Endothelial cell of umbilical vein (primary cell): ENCODE results near the gene RBM20.

Source experiments
- EZH2 ChIP-seq: IDR thresholded peaks from 2 replicates; pipeline ENCODE4 v1.6.1; 2012; ENCODE audit warnings: borderline replicate concordance, low read depth, mild to moderate bottlenecking, moderate library complexity, low read length, inconsistent platforms; ENCODE audit not compliant: severe bottlenecking
- FOS ChIP-seq: IDR thresholded peaks from 2 replicates; pipeline ENCODE4 v1.6.1; 2011; ENCODE audit warnings: mild to moderate bottlenecking, low read length, moderate library complexity, borderline replicate concordance; ENCODE audit not compliant: insufficient read depth
- GATA2 ChIP-seq: IDR thresholded peaks from 2 replicates; pipeline ENCODE4 v1.7.0; 2011; ENCODE audit warnings: low read depth, mild to moderate bottlenecking, moderate library complexity, mixed read lengths, low read length; ENCODE audit not compliant: insufficient read length, insufficient read depth
- JUN ChIP-seq: IDR thresholded peaks from 2 replicates; pipeline ENCODE4 v1.6.1; 2011; ENCODE audit warnings: borderline replicate concordance, low read depth; ENCODE audit not compliant: insufficient read length, insufficient read depth
- MYC ChIP-seq: IDR thresholded peaks from one replicate; pipeline ENCODE4 v1.6.1; 2011; ENCODE audit warnings: mild to moderate bottlenecking, low read depth, low read length
- POLR2A ChIP-seq: IDR thresholded peaks from 2 replicates; pipeline ENCODE4 v1.6.1; 2012; ENCODE audit warnings: low read depth, mild to moderate bottlenecking, control low read depth, low read length
- POLR2AphosphoS5 ChIP-seq: IDR thresholded peaks from 2 replicates; pipeline ENCODE4 v1.6.1; 2012; ENCODE audit warnings: low read depth, mild to moderate bottlenecking, control low read depth, low read length, moderate library complexity; ENCODE audit not compliant: insufficient read depth
- TF ChIP-seq, protein P1 (sequence below), 2 donors: IDR thresholded peaks; 1 replicate in 1 of 2; 2 replicates in 1 of 2; pipeline ENCODE4 v1.5.1; 2011; ENCODE audit warnings: low read length in 2 of 2, mild to moderate bottlenecking in 2 of 2, moderate library complexity in 2 of 2, control low read depth in 1 of 2, inconsistent platforms in 1 of 2, low read depth in 1 of 2; ENCODE audit not compliant: insufficient read depth in 1 of 2; ENCODE audit errors: extremely low read depth in 1 of 2

GRCh38 chr10:110820321-110820814, 176.2 kb downstream of the RBM20 start:
- TF ChIP-seq, protein P1, sequence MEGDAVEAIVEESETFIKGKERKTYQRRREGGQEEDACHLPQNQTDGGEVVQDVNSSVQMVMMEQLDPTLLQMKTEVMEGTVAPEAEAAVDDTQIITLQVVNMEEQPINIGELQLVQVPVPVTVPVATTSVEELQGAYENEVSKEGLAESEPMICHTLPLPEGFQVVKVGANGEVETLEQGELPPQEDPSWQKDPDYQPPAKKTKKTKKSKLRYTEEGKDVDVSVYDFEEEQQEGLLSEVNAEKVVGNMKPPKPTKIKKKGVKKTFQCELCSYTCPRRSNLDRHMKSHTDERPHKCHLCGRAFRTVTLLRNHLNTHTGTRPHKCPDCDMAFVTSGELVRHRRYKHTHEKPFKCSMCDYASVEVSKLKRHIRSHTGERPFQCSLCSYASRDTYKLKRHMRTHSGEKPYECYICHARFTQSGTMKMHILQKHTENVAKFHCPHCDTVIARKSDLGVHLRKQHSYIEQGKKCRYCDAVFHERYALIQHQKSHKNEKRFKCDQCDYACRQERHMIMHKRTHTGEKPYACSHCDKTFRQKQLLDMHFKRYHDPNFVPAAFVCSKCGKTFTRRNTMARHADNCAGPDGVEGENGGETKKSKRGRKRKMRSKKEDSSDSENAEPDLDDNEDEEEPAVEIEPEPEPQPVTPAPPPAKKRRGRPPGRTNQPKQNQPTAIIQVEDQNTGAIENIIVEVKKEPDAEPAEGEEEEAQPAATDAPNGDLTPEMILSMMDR (IDR thresholded peaks at IDR 0.05; ENCODE audit: extremely low read depth in 1 of 2, insufficient read depth in 1 of 2, low read depth in 1 of 2, low read length in 2 of 2), result no peak
- TF ChIP-seq POLR2A (no peak), EZH2 (no peak), POLR2AphosphoS5 (no peak), JUN (no peak), GATA2 (no peak), FOS (no peak), MYC (no peak)
